ENCODE data around the gene KCNQ5. TPM values are rescaled to one million over a fixed set of nuclear protein-coding genes. Genes with fewer than 3 reads are reported as not detected.

KCNQ5 gene
- total RNA-seq, 1 experiment from 2014 or later, result 17.8 TPM

- no peaks in the 10 kb centered on the region for H3K27me3 ChIP-seq (replicated peaks; ENCODE audit: insufficient read depth, low read depth, low read length, poor library complexity)
- ChIA-PET CTCF (no interaction called here), POLR2A (ENCODE audit: low non-redundant PET) (no interaction called here)
- no peak for DNase-seq (ENCODE audit: low spot score)
- intact Hi-C loops (cut with micrococcal nuclease; ENCODE audit: unreplicated experiment), result no loop called here
- H3K36me3 ChIP-seq (ENCODE audit: insufficient read depth, low read length, poor library complexity, severe bottlenecking), result no peaks in the 10 kb centered on the region
- no peaks in the 10 kb centered on the region for H3K9me3 ChIP-seq (ENCODE audit: low read depth, low read length, poor library complexity, severe bottlenecking)
- no peak overlapping the region for H3K27ac ChIP-seq (ENCODE audit: low read depth, low read length, poor library complexity, severe bottlenecking)
- no TSS peak for BruUV-seq (replicated peaks)
- no peak overlapping the region for H3K4me3 ChIP-seq (ENCODE audit: low read depth, low read length, poor library complexity, severe bottlenecking)
- H3K4me1 ChIP-seq (ENCODE audit: insufficient read depth, low read length, poor library complexity, severe bottlenecking), result peaks cover 8% of the 10 kb centered on the region
- TF ChIP-seq, protein P1, sequence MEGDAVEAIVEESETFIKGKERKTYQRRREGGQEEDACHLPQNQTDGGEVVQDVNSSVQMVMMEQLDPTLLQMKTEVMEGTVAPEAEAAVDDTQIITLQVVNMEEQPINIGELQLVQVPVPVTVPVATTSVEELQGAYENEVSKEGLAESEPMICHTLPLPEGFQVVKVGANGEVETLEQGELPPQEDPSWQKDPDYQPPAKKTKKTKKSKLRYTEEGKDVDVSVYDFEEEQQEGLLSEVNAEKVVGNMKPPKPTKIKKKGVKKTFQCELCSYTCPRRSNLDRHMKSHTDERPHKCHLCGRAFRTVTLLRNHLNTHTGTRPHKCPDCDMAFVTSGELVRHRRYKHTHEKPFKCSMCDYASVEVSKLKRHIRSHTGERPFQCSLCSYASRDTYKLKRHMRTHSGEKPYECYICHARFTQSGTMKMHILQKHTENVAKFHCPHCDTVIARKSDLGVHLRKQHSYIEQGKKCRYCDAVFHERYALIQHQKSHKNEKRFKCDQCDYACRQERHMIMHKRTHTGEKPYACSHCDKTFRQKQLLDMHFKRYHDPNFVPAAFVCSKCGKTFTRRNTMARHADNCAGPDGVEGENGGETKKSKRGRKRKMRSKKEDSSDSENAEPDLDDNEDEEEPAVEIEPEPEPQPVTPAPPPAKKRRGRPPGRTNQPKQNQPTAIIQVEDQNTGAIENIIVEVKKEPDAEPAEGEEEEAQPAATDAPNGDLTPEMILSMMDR (conservative IDR thresholded peaks at IDR 0.05; ENCODE audit: low read depth, low read length), result no peak
- no peak for TF ChIP-seq EZH2 (IDR thresholded peaks at IDR 0.05; ENCODE audit: borderline replicate concordance, low read depth, low read length, poor library complexity, severe bottlenecking)
Observed at GRCh38 chr6:73144516-73144915, 522.7 kb downstream of the KCNQ5 start.

- Histone ChIP-seq H3K4me1 (ENCODE audit: insufficient read depth, low read length, poor library complexity, severe bottlenecking) (no peaks in the 10 kb centered on the region), H3K4me3 (ENCODE audit: low read depth, low read length, poor library complexity, severe bottlenecking) (no peak overlapping the region), H3K9me3 (ENCODE audit: low read depth, low read length, poor library complexity, severe bottlenecking) (no peaks in the 10 kb centered on the region), H3K27me3 (replicated peaks; ENCODE audit: insufficient read depth, low read depth, low read length, poor library complexity) (no peaks in the 10 kb centered on the region), H3K27ac (ENCODE audit: low read depth, low read length, poor library complexity, severe bottlenecking) (no peak overlapping the region), H3K36me3 (ENCODE audit: insufficient read depth, low read length, poor library complexity, severe bottlenecking) (no peaks in the 10 kb centered on the region)
- intact Hi-C loops (cut with micrococcal nuclease; ENCODE audit: unreplicated experiment), result no loop called here
- no peak for TF ChIP-seq EZH2 (IDR thresholded peaks at IDR 0.05; ENCODE audit: borderline replicate concordance, low read depth, low read length, poor library complexity, severe bottlenecking)
- TF ChIP-seq, protein P1 (conservative IDR thresholded peaks at IDR 0.05; ENCODE audit: low read depth, low read length), result no peak
- CTCF ChIA-PET, result no interaction called here
- POLR2A ChIA-PET (ENCODE audit: low non-redundant PET), result no interaction called here
- no TSS peak for BruUV-seq (replicated peaks)
- DNase-seq (ENCODE audit: low spot score), result no peak
Observed at GRCh38 chr6:73145690-73146089, 523.8 kb downstream of the KCNQ5 start.

- Histone ChIP-seq H3K36me3 (ENCODE audit: insufficient read depth, low read length, poor library complexity, severe bottlenecking) (no peaks in the 10 kb centered on the region), H3K4me1 (ENCODE audit: insufficient read depth, low read length, poor library complexity, severe bottlenecking) (no peaks in the 10 kb centered on the region), H3K4me3 (ENCODE audit: low read depth, low read length, poor library complexity, severe bottlenecking) (no peak overlapping the region), H3K9me3 (ENCODE audit: low read depth, low read length, poor library complexity, severe bottlenecking) (no peaks in the 10 kb centered on the region), H3K27me3 (replicated peaks; ENCODE audit: insufficient read depth, low read depth, low read length, poor library complexity) (no peaks in the 10 kb centered on the region), H3K27ac (ENCODE audit: low read depth, low read length, poor library complexity, severe bottlenecking) (no peak overlapping the region)
- DNase-seq (ENCODE audit: low spot score), result no peak
- no TSS peak for BruUV-seq (replicated peaks)
- ChIA-PET CTCF (no interaction called here), POLR2A (ENCODE audit: low non-redundant PET) (no interaction called here)
- TF ChIP-seq, protein P1 (conservative IDR thresholded peaks at IDR 0.05; ENCODE audit: low read depth, low read length), result no peak
- no peak for TF ChIP-seq EZH2 (IDR thresholded peaks at IDR 0.05; ENCODE audit: borderline replicate concordance, low read depth, low read length, poor library complexity, severe bottlenecking)
- intact Hi-C loops (cut with micrococcal nuclease; ENCODE audit: unreplicated experiment), result no loop called here
Observed at GRCh38 chr6:73151732-73152131, 529.9 kb downstream of the KCNQ5 start.
